ENCODE measurements around the gene KCNJ15.

KCNJ15 gene

DNA sequence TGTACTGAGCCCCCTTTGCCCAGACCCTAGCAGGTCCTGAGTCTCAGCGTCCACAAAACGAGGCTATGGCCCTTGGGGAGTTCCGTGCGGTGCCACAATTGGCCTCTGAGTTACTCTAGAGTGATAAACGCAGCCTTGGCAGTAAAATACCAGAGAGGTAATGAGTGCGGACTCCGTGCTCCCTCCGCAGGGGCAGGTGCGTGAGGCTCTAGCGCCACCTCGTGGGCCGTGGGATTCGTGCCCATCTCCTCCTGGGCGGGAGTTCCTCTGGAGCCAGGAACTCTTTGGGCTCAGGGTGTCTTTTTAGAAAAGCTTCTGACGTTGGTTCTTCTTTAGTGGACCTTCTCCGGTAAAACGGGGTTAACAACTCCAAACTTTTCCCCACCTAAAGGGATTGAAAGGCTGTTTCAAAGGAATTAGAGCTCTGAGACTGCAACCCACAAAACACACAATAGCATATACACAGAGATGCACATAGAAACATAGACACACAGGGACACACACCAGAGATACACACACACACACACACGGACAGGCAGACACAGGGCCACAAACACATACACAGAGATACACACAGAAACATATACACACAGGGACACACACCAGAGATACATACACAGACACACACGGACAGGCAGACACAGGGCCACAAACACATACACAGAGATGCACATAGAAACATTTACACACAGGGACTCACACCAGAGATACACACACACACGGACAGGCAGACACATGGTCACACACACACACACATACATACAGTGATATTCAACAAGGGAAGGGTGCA lies 99.4 kb downstream of the KCNJ15 start:
- peak; percentile 42 for DNase-seq (ENCODE audit: low spot score)

All from cerebellar cortex (tissue), 1 donor.